ENCODE results near the gene UBE3A.
A peak's percentile ranks its signal among the peaks of the same experiment; 100 is the strongest.

Gene UBE3A

DNA sequence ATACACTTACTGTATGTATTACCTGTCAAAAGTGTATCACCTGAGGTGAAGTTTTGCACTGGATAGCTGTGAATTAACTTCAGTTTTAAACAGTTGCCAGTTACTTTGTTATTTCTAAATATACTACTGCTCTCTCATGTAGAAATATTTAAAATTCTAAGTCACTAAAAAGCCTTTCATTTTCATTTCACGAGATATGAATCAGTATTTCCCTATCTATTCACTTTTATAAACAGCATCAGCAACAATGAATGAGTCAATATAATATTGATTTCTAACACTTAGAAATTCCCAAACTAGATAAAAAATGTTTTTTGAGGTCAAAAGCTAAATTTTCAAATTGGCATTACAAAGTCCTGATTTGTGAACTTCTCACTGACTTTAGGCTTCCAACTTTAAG, 32.6 kb downstream of the UBE3A start:
- no peak for TF ChIP-seq POLR2A (IDR thresholded peaks at IDR 0.05; ENCODE audit: low read length)
- TF ChIP-seq GATA1 (IDR thresholded peaks at IDR 0.05; ENCODE audit: low read depth, low read length) = no peak
- no peak for DNase-seq

DNA sequence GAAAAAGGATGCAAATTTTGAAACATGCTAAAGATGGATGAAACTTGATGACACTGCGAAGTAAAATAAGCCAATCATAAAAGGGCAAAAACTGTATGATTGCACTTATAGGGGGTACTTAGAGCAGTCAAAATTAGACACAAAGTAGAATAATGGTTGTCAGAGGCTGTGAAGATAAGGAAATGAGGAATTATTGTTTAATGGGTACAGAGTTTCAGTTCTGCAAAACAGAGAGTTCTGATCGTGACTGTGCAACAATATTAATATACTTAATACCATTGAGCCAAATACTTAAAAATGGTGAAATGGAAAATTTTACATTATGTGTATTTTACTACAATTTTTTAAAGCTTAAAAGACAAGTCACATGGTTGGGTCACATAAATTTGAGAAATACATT, 35.1 kb downstream of the UBE3A start:
- no peak for DNase-seq
- TF ChIP-seq GATA1 (IDR thresholded peaks at IDR 0.05; ENCODE audit: low read depth, low read length) (no peak), POLR2A (IDR thresholded peaks at IDR 0.05; ENCODE audit: low read length) (no peak)

- TF ChIP-seq GATA1 (IDR thresholded peaks at IDR 0.05; ENCODE audit: low read depth, low read length) (no peak), POLR2A (IDR thresholded peaks at IDR 0.05; ENCODE audit: low read length) (no peak)
- DNase-seq = no peak
Observed at GRCh38 chr15:25402342-25402741, 36.5 kb downstream of the UBE3A start.

DNA sequence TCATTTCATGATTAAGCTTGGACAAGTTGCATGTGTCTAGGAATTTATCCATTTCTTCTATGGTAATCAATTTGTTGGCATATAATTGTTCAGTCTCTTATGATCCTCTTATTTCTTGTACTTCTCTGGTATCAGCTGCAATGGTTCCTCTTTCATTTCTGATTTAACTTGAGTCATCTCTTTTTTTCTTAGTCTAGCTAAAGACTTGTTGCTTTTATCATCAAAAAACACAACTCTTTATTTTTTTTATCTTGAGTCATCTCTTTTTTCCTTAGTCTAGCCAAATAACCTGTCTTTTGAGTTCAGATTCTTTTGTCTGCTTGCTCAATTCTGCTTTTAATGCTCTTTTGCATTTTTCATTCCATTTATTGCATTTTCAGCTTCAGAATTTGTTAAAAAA, 37.3 kb downstream of the UBE3A start:
- no peak for DNase-seq
- TF ChIP-seq GATA1 (IDR thresholded peaks at IDR 0.05; ENCODE audit: low read depth, low read length) (no peak), POLR2A (IDR thresholded peaks at IDR 0.05; ENCODE audit: low read length) (no peak)

- no peak for DNase-seq
- TF ChIP-seq POLR2A (IDR thresholded peaks at IDR 0.05; ENCODE audit: low read length) = no peak
- TF ChIP-seq GATA1 (IDR thresholded peaks at IDR 0.05; ENCODE audit: low read depth, low read length) = no peak
Observed at GRCh38 chr15:25397100-25397499, 41.7 kb downstream of the UBE3A start.

DNA sequence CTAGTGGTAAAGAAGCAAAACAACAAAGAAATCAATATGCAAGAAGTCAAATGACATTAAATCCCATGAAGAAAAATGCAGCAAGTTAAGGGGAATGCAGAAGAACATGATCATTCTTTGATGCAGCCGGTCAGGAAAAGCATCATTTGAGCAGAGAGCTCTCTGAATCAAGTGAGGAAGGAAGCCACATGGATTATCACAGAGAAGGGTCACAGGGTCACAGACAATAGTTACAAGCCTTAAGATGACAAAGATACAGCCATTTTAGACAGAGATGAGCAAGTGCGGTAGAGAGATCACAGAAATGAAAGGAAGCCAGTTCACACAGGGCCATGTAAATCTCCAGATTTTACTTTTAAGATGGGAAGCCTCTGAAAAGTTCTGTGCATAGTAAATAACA, 43.9 kb downstream of the UBE3A start:
- TF ChIP-seq POLR2A (IDR thresholded peaks at IDR 0.05; ENCODE audit: low read length) = no peak
- TF ChIP-seq GATA1 (IDR thresholded peaks at IDR 0.05; ENCODE audit: low read depth, low read length) = no peak
- no peak for DNase-seq

GRCh38 chr15:25392806-25393205, 46.0 kb downstream of the UBE3A start:
- no peak for DNase-seq
- TF ChIP-seq POLR2A (IDR thresholded peaks at IDR 0.05; ENCODE audit: low read length) (no peak), GATA1 (IDR thresholded peaks at IDR 0.05; ENCODE audit: low read depth, low read length) (no peak)

- no peak for DNase-seq
- TF ChIP-seq POLR2A (IDR thresholded peaks at IDR 0.05; ENCODE audit: low read length) = no peak
- no peak for TF ChIP-seq GATA1 (IDR thresholded peaks at IDR 0.05; ENCODE audit: low read depth, low read length)
Observed at GRCh38 chr15:25391971-25392721, 46.7 kb downstream of the UBE3A start.

- TF ChIP-seq GATA1 (IDR thresholded peaks at IDR 0.05; ENCODE audit: low read depth, low read length) (no peak), POLR2A (IDR thresholded peaks at IDR 0.05; ENCODE audit: low read length) (no peak)
- no peak for DNase-seq
Observed at GRCh38 chr15:25385986-25386385, 52.8 kb downstream of the UBE3A start.

- DNase-seq = no peak
- no peak for TF ChIP-seq GATA1 (IDR thresholded peaks at IDR 0.05; ENCODE audit: low read depth, low read length)
- no peak for TF ChIP-seq POLR2A (IDR thresholded peaks at IDR 0.05; ENCODE audit: low read length)
Observed at GRCh38 chr15:25381579-25381978, 57.2 kb downstream of the UBE3A start.

DNA sequence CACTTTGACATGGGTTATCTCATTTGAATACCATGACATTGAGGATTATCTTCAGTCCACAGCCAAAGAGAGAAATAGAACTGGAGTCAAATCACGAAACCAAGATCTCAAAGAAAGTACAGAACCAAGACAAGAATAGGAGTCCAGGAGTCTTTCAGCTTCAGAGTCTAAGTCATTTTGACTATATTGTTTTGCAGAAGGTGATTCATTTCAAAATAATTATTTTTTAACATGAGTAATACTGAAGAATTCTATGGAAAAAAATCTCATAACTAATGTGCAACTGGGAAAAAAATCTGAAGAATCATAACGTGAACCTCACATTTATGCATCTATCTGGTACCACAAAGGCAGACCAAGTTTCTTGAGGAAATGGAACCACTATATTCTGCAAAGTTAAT, 60.3 kb downstream of the UBE3A start:
- TF ChIP-seq GATA1 (IDR thresholded peaks at IDR 0.05; ENCODE audit: low read depth, low read length) (no peak), POLR2A (IDR thresholded peaks at IDR 0.05; ENCODE audit: low read length) (no peak)
- peak; percentile 17 to 34 for DNase-seq

- TF ChIP-seq POLR2A (IDR thresholded peaks at IDR 0.05; ENCODE audit: low read length) (no peak), GATA1 (IDR thresholded peaks at IDR 0.05; ENCODE audit: low read depth, low read length) (no peak)
- DNase-seq = no peak
Observed at GRCh38 chr15:25375557-25375956, 63.3 kb downstream of the UBE3A start.

GRCh38 chr15:25374143-25374542, 64.7 kb downstream of the UBE3A start:
- TF ChIP-seq GATA1 (IDR thresholded peaks at IDR 0.05; ENCODE audit: low read depth, low read length) (no peak), POLR2A (IDR thresholded peaks at IDR 0.05; ENCODE audit: low read length) (no peak)
- no peak for DNase-seq

GRCh38 chr15:25372298-25372697, 66.5 kb downstream of the UBE3A start:
- TF ChIP-seq POLR2A (IDR thresholded peaks at IDR 0.05; ENCODE audit: low read length) (no peak), GATA1 (IDR thresholded peaks at IDR 0.05; ENCODE audit: low read depth, low read length) (no peak)
- DNase-seq = no peak

DNA sequence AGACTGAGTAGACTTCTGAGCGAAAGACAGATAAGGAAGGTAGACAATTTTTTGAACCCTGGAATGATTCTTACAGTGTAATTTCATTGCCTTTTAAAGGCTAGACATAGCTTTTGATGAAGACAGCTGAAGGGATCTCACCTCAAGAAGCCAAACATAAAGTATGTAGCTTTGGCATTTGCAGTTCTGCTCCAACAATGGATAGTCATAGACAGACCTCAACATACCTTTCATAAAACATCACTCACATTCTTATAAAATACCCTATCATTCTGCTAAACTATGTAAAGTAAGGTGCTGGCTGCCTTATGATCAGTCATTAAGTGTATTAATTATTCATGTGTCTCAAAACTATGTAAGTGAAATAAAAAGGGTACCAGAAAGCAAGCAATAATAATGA, 70.0 kb downstream of the UBE3A start:
- TF ChIP-seq POLR2A (IDR thresholded peaks at IDR 0.05; ENCODE audit: low read length) (no peak), GATA1 (IDR thresholded peaks at IDR 0.05; ENCODE audit: low read depth, low read length) (no peak)
- no peak for DNase-seq

All from erythroblast (primary cell).